HepG2 (cell line): ENCODE data around the gene SRP9. TPM values are rescaled to one million over a fixed set of nuclear protein-coding genes. Genes with fewer than 3 reads are reported as not detected.

Experiments used
- BHLHE40 ChIP-seq: IDR thresholded peaks from 2 replicates; pipeline ENCODE4 v1.6.1; 2011; ENCODE audit warnings: low read length, improper control_type of control experiment
- CAMTA2 ChIP-seq: sonication (generic); formaldehyde crosslinking; IDR thresholded peaks from 2 replicates; pipeline ENCODE4 v1.4.0; 2020; ENCODE audit warnings: mild to moderate bottlenecking, missing genetic modification reagents, borderline replicate concordance
- HES4 ChIP-seq: sonication (generic); formaldehyde crosslinking; IDR thresholded peaks from 2 replicates; pipeline ENCODE4 v1.9.0; 2021; ENCODE audit warnings: mild to moderate bottlenecking, missing genetic modification reagents, borderline replicate concordance
- MAFF ChIP-seq: IDR thresholded peaks from 2 replicates; pipeline ENCODE4 v1.6.1; 2011; ENCODE audit warnings: low read depth, low read length, improper control_type of control experiment
- NCOA2 ChIP-seq: sonication (generic); formaldehyde crosslinking; IDR thresholded peaks from 2 replicates; pipeline ENCODE4 v1.8.0; 2022; ENCODE audit warnings: inconsistent platforms
- PAF1 ChIP-seq: IDR thresholded peaks from 2 replicates; pipeline ENCODE4 v1.6.1; 2016; ENCODE audit warnings: missing genetic modification reagents, missing compliant biosample characterization
- RAD51 ChIP-seq: fragments of 450-650 bp; IDR thresholded peaks from 2 replicates; pipeline ENCODE4 v1.6.1; 2016; ENCODE audit warnings: borderline replicate concordance
- SIN3A ChIP-seq: IDR thresholded peaks from 2 replicates; pipeline ENCODE4 v1.6.1; 2011; ENCODE audit warnings: low read depth, mild to moderate bottlenecking, control low read depth, low read length, borderline replicate concordance
- SPEN ChIP-seq: sonication (generic); formaldehyde crosslinking; IDR thresholded peaks from 2 replicates; pipeline ENCODE4 v1.5.1; 2020; ENCODE audit warnings: low read depth, mild to moderate bottlenecking, missing genetic modification reagents
- ZFP36L1 ChIP-seq: sonication (generic); formaldehyde crosslinking; IDR thresholded peaks from 2 replicates; pipeline ENCODE4 v1.8.0; 2022; ENCODE audit warnings: mild to moderate bottlenecking, missing genetic modification reagents, moderate library complexity
- ZMAT5 ChIP-seq: sonication (generic); formaldehyde crosslinking; IDR thresholded peaks from 2 replicates; pipeline ENCODE4 v1.5.0; 2020; ENCODE audit warnings: mild to moderate bottlenecking, low read depth, missing genetic modification reagents, borderline replicate concordance
- ZNF350 ChIP-seq: sonication (generic); formaldehyde crosslinking; IDR thresholded peaks from 2 replicates; pipeline ENCODE4 v1.4.0; 2020; ENCODE audit warnings: mild to moderate bottlenecking, low read depth, missing genetic modification reagents, borderline replicate concordance
- ZNF460 ChIP-seq: sonication (generic); formaldehyde crosslinking; IDR thresholded peaks from 2 replicates; pipeline ENCODE4 v1.5.1; 2020; ENCODE audit warnings: missing genetic modification reagents, mild to moderate bottlenecking, borderline replicate concordance
- ZNF619 ChIP-seq: sonication (generic); formaldehyde crosslinking; IDR thresholded peaks from 2 replicates; pipeline ENCODE4 v1.4.0; 2020; ENCODE audit warnings: mild to moderate bottlenecking, missing genetic modification reagents
- ZNF687 ChIP-seq: sonication (generic); formaldehyde crosslinking; IDR thresholded peaks from 2 replicates; pipeline ENCODE4 v1.5.1; 2020; ENCODE audit warnings: mild to moderate bottlenecking, missing genetic modification reagents, moderate library complexity
- ZNF737 ChIP-seq: sonication (generic); formaldehyde crosslinking; IDR thresholded peaks from 2 replicates; pipeline ENCODE4 v1.5.0; 2020; ENCODE audit warnings: missing genetic modification reagents, mild to moderate bottlenecking, borderline replicate concordance
- polyA plus RNA-seq, 8 experiments: library from polyadenylated mRNA; depleted of rRNA in 3 of 8; stranded (reverse) in 7 of 8; unstranded in 1 of 8; fragments of >200 nt; fragmentation: Illumina TruSeq in 4 of 8; extraction: Trizol in 4 of 8; gene quantifications; 2 replicates each; pipeline versions ENCODE4 v1.2.1 to v1.2.3, GENCODE V29; 2011 to 2016; ENCODE audit warnings: low read depth in 4 of 8, missing spikeins in 1 of 8, mixed read lengths in 1 of 8; ENCODE audit not compliant: insufficient read depth in 1 of 8
- total RNA-seq, 5 experiments: library from RNA; depleted of rRNA; stranded (reverse); fragments of >200 nt; fragmentation: Illumina TruSeq; extraction: Trizol; gene quantifications; 2 replicates each; pipeline ENCODE4 v1.2.3, GENCODE V29; 2016; ENCODE audit warnings: low read depth in 1 of 5
- TF ChIP-seq, protein P1 (sequence below): sonication (generic); formaldehyde crosslinking; IDR thresholded peaks from 2 replicates; pipeline ENCODE4 v1.9.0; 2021; ENCODE audit warnings: mild to moderate bottlenecking, missing genetic modification reagents
- TF ChIP-seq, protein P2 (sequence below): IDR thresholded peaks from 2 replicates; pipeline ENCODE4 v1.6.1; 2012; ENCODE audit warnings: low read depth, low read length, improper control_type of control experiment

Gene SRP9
- total and polyA plus RNA-seq, 2 of the 13 experiments (the other 11 are each of a cell fraction or from before 2014, with no cell fraction given), result 251 to 307 TPM

DNA sequence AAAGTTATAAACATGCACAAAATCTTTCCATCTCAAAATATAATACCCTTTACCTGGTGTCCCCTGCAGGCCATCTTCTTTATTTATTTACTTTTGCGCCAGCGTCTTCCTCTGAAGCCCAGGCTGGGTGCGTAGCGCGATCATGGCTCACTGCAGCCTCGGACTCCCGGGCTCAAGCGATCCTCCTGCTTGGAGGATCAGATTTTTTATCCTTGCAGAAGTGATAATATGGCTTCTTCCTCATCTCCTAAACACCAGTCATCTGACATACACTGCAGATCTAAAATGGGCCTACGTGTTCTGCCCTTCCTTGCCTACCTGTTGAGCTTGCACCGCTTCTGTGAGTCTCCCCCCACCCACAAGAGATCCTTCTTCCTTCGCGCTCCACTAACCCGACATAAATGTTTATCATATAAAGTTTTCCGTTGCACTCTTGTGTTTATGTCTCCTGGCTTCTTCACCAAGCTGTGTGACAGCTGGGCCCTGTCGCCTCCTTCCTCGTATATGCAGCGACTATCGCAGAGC, 506 bp upstream of the SRP9 start (continued):
- no peak for TF ChIP-seq ZMAT5 (CRISPR knock-in tag)
- TF ChIP-seq CAMTA2 (CRISPR knock-in tag), result no peak
- no peak for TF ChIP-seq PAF1 (CRISPR knock-in tag)
- no peak for TF ChIP-seq HES4 (CRISPR knock-in tag)
- TF ChIP-seq, protein P1, sequence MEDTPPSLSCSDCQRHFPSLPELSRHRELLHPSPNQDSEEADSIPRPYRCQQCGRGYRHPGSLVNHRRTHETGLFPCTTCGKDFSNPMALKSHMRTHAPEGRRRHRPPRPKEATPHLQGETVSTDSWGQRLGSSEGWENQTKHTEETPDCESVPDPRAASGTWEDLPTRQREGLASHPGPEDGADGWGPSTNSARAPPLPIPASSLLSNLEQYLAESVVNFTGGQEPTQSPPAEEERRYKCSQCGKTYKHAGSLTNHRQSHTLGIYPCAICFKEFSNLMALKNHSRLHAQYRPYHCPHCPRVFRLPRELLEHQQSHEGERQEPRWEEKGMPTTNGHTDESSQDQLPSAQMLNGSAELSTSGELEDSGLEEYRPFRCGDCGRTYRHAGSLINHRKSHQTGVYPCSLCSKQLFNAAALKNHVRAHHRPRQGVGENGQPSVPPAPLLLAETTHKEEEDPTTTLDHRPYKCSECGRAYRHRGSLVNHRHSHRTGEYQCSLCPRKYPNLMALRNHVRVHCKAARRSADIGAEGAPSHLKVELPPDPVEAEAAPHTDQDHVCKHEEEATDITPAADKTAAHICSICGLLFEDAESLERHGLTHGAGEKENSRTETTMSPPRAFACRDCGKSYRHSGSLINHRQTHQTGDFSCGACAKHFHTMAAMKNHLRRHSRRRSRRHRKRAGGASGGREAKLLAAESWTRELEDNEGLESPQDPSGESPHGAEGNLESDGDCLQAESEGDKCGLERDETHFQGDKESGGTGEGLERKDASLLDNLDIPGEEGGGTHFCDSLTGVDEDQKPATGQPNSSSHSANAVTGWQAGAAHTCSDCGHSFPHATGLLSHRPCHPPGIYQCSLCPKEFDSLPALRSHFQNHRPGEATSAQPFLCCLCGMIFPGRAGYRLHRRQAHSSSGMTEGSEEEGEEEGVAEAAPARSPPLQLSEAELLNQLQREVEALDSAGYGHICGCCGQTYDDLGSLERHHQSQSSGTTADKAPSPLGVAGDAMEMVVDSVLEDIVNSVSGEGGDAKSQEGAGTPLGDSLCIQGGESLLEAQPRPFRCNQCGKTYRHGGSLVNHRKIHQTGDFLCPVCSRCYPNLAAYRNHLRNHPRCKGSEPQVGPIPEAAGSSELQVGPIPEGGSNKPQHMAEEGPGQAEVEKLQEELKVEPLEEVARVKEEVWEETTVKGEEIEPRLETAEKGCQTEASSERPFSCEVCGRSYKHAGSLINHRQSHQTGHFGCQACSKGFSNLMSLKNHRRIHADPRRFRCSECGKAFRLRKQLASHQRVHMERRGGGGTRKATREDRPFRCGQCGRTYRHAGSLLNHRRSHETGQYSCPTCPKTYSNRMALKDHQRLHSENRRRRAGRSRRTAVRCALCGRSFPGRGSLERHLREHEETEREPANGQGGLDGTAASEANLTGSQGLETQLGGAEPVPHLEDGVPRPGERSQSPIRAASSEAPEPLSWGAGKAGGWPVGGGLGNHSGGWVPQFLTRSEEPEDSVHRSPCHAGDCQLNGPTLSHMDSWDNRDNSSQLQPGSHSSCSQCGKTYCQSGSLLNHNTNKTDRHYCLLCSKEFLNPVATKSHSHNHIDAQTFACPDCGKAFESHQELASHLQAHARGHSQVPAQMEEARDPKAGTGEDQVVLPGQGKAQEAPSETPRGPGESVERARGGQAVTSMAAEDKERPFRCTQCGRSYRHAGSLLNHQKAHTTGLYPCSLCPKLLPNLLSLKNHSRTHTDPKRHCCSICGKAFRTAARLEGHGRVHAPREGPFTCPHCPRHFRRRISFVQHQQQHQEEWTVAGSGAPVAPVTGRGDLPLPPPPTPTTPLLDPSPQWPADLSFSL, result no peak
- TF ChIP-seq, protein P2, sequence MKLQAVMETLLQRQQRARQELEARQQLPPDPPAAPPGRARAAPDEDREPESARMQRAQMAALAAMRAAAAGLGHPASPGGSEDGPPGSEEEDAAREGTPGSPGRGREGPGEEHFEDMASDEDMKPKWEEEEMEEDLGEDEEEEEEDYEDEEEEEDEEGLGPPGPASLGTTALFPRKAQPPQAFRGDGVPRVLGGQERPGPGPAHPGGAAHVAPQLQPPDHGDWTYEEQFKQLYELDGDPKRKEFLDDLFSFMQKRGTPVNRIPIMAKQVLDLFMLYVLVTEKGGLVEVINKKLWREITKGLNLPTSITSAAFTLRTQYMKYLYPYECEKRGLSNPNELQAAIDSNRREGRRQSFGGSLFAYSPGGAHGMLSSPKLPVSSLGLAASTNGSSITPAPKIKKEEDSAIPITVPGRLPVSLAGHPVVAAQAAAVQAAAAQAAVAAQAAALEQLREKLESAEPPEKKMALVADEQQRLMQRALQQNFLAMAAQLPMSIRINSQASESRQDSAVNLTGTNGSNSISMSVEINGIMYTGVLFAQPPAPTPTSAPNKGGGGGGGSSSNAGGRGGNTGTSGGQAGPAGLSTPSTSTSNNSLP, result peak; percentile 26; the same call in 1 of the 2 replicates
- TF ChIP-seq ZNF460 (CRISPR knock-in tag), result no peak
- TF ChIP-seq RAD51, result no peak
- no peak for TF ChIP-seq NCOA2 (CRISPR knock-in tag)
- TF ChIP-seq BHLHE40, result no peak
- TF ChIP-seq MAFF, result no peak
- no peak for TF ChIP-seq SPEN (CRISPR knock-in tag)
- TF ChIP-seq ZNF350 (CRISPR knock-in tag), result no peak
- TF ChIP-seq ZNF619 (CRISPR knock-in tag), result no peak
- TF ChIP-seq ZNF687, result no peak
- TF ChIP-seq ZNF737 (CRISPR knock-in tag), result no peak
- TF ChIP-seq SIN3A, result 0 out of 2 replicates have a peak, but pooled peaks have one; percentile 16
- peak; percentile 43 for TF ChIP-seq ZFP36L1 (CRISPR knock-in tag)
